CD4-positive, alpha-beta T cell (primary cell): Measurements from ENCODE around the gene KCND2. TPM values are rescaled to one million over a fixed set of nuclear protein-coding genes. Genes with fewer than 3 reads are reported as not detected.

Source experiments
- ATAC-seq: fragments of 200-7000 bp; cut with Tn5 transposase; one replicate; pipeline ENCODE4 v1.10.0; 2022; ENCODE audit warnings: mild to moderate bottlenecking; ENCODE audit not compliant: poor library complexity
- CTCF ChIA-PET: fragments of 350-600 bp; sonication (Branson Sonifier 250); formaldehyde crosslinking; loops from one replicate; lab custom pipeline; 2021; ENCODE audit warnings: antibody characterized with exemption, inconsistent platforms; lab: Charles Lee
- POLR2A ChIA-PET: fragments of 350-600 bp; sonication (Branson Sonifier 250); formaldehyde crosslinking; loops from one replicate; lab custom pipeline; 2021; ENCODE audit warnings: antibody characterized with exemption, inconsistent platforms; lab: Charles Lee
- DNase-seq, 14 experiments: peaks; one replicate each; pipeline ENCODE4 v3.0.0-alpha.2; 2013 to 2020; ENCODE audit warnings: mixed read lengths in 2 of 14
- H3K27ac ChIP-seq, 2 donors: one replicate each; pipeline versions ENCODE4 v1.5.1 to v1.7.0; 2013; ENCODE audit warnings: low read length in 2 of 2, low read depth in 1 of 2, mild to moderate bottlenecking in 1 of 2
- H3K27me3 ChIP-seq, 2 experiments: 1 replicate in 1 of 2; 2 replicates in 1 of 2; pipeline versions ENCODE4 v1.6.1 to v1.7.0; 2013; ENCODE audit warnings: low read length in 2 of 2, control low read depth in 1 of 2, mild to moderate bottlenecking in 1 of 2, moderate library complexity in 1 of 2; ENCODE audit not compliant: insufficient read depth in 2 of 2, control insufficient read depth in 1 of 2
- H3K36me3 ChIP-seq: one replicate; pipeline ENCODE4 v1.6.1; 2013; ENCODE audit warnings: low read length, control low read depth; ENCODE audit not compliant: insufficient read depth
- H3K4me1 ChIP-seq: one replicate; pipeline ENCODE4 v1.6.1; 2013; ENCODE audit warnings: low read length, control low read depth; ENCODE audit not compliant: insufficient read depth
- H3K4me3 ChIP-seq: one replicate; pipeline ENCODE4 v1.5.1; 2013; ENCODE audit warnings: mild to moderate bottlenecking, low read length, moderate library complexity
- H3K9me3 ChIP-seq, 2 experiments: 1 replicate in 1 of 2; 2 replicates in 1 of 2; pipeline versions ENCODE4 v1.6.1 to v1.7.0; 2013; ENCODE audit warnings: low read length in 2 of 2, mild to moderate bottlenecking in 2 of 2, control low read depth in 1 of 2, moderate library complexity in 1 of 2; ENCODE audit not compliant: control insufficient read depth in 1 of 2, insufficient read depth in 1 of 2
- H3K27ac Mint-ChIP-seq: one replicate; pipeline ENCODE4 v1.8.0; 2020; ENCODE audit warnings: mixed read lengths
- H3K27me3 Mint-ChIP-seq: one replicate; pipeline ENCODE4 v1.8.0; 2021; ENCODE audit warnings: mixed read lengths
- H3K36me3 Mint-ChIP-seq: one replicate; pipeline ENCODE4 v1.8.0; 2021; ENCODE audit warnings: low read depth, mixed read lengths
- H3K4me1 Mint-ChIP-seq: one replicate; pipeline ENCODE4 v1.8.0; 2021; ENCODE audit warnings: low read depth, mixed read lengths
- H3K4me3 Mint-ChIP-seq: one replicate; pipeline ENCODE4 v1.8.0; 2020; ENCODE audit warnings: mild to moderate bottlenecking, mixed read lengths
- H3K9me3 Mint-ChIP-seq: one replicate; pipeline ENCODE4 v1.8.0; 2020; ENCODE audit warnings: mixed read lengths
- CTCF ChIP-seq: fragments of 200-600 bp; IDR thresholded peaks from one replicate; pipeline ENCODE4 v1.8.0; 2022; ENCODE audit warnings: antibody characterized with exemption, mild to moderate bottlenecking
- intact Hi-C, 2 experiments: fragments of 100-400 bp; cut with DNase I in 1 of 2; cut with micrococcal nuclease in 1 of 2; formaldehyde crosslinking; loops; one replicate each; pipeline versions ENCODE4 v1.15.1 to v1.9.0; 2023 to 2025; cut with DNase I, micrococcal nuclease
- total RNA-seq, 174 experiments: library from RNA in 2 of 174; stranded (reverse) in 2 of 174; gene quantifications; one replicate each; pipeline ENCODE4 v1.2.3 and lab custom pipeline; 2021 to 2026

Gene KCND2
- total RNA-seq, 2 experiments from 2014 or later, result not detected

GRCh38 chr7:120254845-120255244 lies 18.1 kb upstream of the KCND2 start:
- intact Hi-C loops, result no loop called here
- Mint-ChIP-seq H3K4me3 (no peak overlapping the region), H3K36me3 (no peaks in the 10 kb centered on the region), H3K9me3 (peaks cover 12% of the 10 kb centered on the region), H3K27me3 (no peaks in the 10 kb centered on the region), H3K27ac (no peak overlapping the region), H3K4me1 (no peaks in the 10 kb centered on the region)
- no peak for TF ChIP-seq CTCF
- ATAC-seq (no peak), DNase-seq (no peak)
- Histone ChIP-seq H3K4me1 (no peaks in the 10 kb centered on the region), H3K9me3 (peaks cover 0 to 5% of the 10 kb centered on the region in 2 experiments), H3K27me3 (no peaks in the 10 kb centered on the region), H3K27ac (no peak overlapping the region), H3K36me3 (no peaks in the 10 kb centered on the region), H3K4me3 (no peak overlapping the region)
- ChIA-PET POLR2A (no interaction called here), CTCF (no interaction called here)

GRCh38 chr7:120256344-120257070 lies 16.5 kb upstream of the KCND2 start:
- POLR2A ChIA-PET, result no interaction called here
- ATAC-seq, result no peak

GRCh38 chr7:120259386-120259785 lies 13.6 kb upstream of the KCND2 start:
- POLR2A ChIA-PET, result no interaction called here
- CTCF ChIA-PET, result no interaction called here
- intact Hi-C loops, result no loop called here

More at GRCh38 chr7:120256344-120257070, 16.5 kb upstream of the KCND2 start:
- Histone ChIP-seq H3K9me3 (peaks cover 4 to 5% of the 10 kb centered on the region in 2 experiments), H3K36me3 (no peaks in the 10 kb centered on the region), H3K4me1 (no peaks in the 10 kb centered on the region), H3K27me3 (no peaks in the 10 kb centered on the region), H3K27ac (no peak overlapping the region), H3K4me3 (no peak overlapping the region)
- no peak for TF ChIP-seq CTCF
- CTCF ChIA-PET, result no interaction called here
- DNase-seq, result no peak
- Mint-ChIP-seq H3K9me3 (peaks cover 15% of the 10 kb centered on the region), H3K36me3 (no peaks in the 10 kb centered on the region), H3K4me1 (no peaks in the 10 kb centered on the region), H3K4me3 (no peak overlapping the region), H3K27me3 (no peaks in the 10 kb centered on the region), H3K27ac (no peak overlapping the region)
- intact Hi-C loops, result no loop called here

More at GRCh38 chr7:120259386-120259785, 13.6 kb upstream of the KCND2 start:
- Mint-ChIP-seq H3K27me3 (no peaks in the 10 kb centered on the region), H3K9me3 (peaks cover 18% of the 10 kb centered on the region), H3K36me3 (no peaks in the 10 kb centered on the region), H3K27ac (no peak overlapping the region), H3K4me1 (no peaks in the 10 kb centered on the region), H3K4me3 (no peak overlapping the region)
- ATAC-seq, result no peak
- Histone ChIP-seq H3K4me3 (no peak overlapping the region), H3K4me1 (no peaks in the 10 kb centered on the region), H3K27ac (no peak overlapping the region), H3K9me3 (peaks cover 5 to 8% of the 10 kb centered on the region in 2 experiments), H3K36me3 (no peaks in the 10 kb centered on the region), H3K27me3 (no peaks in the 10 kb centered on the region)
- no peak for DNase-seq
- TF ChIP-seq CTCF, result no peak
